NCI-H524 (cell line): ENCODE data around the gene TTC23L.

Experiments
- DNase-seq, 2 experiments: peaks; one replicate each; lab custom pipeline; 2025; lab: John Stamatoyannopoulos, UW

Gene TTC23L

DNA sequence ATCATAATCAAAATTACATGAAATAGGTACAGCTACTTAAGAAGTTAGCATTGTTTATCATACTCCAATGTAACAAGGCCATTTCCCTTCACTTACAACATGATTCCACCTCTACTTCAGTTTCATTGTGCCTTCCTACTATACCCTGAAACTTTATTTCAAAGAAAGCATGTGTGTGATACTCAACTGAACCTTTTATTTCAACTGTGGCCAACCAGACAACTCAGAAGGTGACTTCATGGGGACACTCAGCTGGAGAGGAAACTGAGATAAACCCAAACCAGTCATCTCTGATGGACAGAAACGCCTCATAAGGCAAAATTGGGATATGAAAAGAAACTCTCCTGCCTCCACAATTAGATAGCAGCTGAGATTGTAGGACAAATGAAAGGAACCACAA, 5.9 kb upstream of the TTC23L start:
- no peak for DNase-seq

DNA sequence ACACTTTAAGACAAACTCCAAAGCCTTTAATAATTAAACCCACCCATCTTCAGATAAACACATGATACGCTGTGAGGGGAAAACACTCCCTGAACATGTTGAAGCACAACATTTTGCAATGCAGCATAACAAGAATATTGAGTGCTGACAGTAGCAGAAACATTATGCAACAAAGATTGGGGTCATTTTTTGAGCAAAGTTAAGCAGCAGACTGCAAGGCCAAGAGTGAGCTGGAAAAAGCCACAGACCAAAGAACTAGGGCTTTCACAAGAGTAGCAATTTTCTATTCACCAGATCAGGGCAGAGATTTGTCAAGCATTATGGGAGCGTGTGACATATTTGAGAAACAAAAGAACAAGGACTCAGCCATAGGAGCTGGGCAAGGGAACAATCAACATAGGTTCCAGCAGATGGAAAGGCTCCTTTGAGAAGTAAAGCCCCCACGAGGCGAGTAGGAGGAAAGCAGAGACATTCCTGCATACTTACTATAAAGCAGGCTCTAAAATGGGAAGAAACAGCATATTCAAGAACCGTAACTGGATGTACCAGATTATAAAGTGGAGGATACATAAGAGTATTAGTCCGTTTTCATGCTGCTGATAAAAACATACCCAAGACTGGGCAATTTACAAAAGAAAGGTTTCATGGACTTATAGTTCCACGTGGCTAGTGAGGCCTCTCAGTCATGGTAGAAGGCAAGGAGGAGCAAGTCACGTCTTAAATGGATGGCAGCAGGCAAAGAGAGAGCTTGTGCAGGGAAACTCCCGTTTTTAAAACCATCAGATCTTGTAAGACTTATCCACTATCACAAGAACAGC, 4.8 kb upstream of the TTC23L start:
- DNase-seq: no peak

GRCh38 chr5:34834794-34835089, 4.2 kb upstream of the TTC23L start:
- DNase-seq: peak in 1 of 2 experiments; percentile 24

DNA sequence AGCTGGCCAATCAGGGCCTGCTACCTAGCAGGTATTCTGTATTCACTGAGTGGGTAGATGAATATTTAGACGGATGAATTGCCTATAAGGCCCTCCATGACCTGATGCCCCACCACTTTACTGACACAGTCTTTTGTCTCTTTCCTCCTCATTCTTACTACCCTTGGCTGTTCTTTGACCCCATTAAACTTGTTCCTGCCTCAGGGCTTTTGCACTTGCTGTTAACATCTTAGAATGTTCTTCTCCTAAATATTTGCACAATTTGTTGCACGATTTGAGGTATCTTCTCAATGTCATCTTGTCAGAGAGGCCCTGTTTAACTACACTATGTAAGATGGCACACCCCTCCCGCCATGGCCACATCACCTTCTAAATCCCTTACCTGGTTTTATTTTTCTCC, 3.3 kb upstream of the TTC23L start:
- DNase-seq: no peak

- DNase-seq: no peak
Measured at GRCh38 chr5:34841816-34842215, 2.9 kb downstream of the TTC23L start.

DNA sequence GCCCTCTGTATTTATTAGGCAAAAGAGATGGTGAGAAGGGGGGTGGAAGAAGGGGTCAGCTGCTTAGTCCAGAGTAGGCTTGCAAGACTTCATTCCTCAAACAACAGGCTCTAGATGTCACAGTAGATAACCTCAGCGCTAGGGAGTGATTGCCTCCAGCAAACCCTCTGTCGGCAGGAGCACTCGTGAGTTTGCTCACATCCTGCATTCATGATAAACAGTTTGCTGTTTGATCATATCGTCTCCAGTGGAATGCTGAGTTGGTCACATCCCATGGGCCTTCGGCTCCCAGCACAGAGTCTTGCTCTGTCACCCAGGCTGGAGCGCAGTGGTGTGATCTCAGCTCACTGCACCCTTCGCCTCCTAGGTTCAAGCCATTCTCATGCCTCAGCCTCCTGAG, 3.6 kb downstream of the TTC23L start:
- DNase-seq: no peak

GRCh38 chr5:34843497-34843896, 4.5 kb downstream of the TTC23L start:
- DNase-seq: no peak

DNA sequence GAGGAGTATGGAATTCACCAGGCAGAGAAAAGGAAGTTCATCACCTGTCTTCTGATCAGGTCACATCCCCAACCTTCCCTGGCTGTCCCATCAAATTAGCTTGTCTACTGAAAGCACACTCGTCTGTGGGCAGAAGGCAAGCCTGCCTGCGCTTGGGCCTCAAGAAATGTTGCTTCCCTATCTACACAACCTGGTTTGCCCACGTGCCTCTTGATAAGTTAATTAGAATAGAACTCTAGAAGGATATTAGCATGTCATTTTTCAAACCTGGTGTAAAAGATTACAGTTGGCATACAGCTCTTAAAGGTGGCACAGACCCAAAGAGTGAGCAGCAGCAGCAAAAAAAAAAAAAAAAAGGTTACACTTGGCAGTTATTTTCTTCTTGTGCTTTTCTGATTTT, 5.1 kb downstream of the TTC23L start:
- no peak for DNase-seq

- DNase-seq: no peak
Measured at GRCh38 chr5:34844999-34845398, 6.0 kb downstream of the TTC23L start.

GRCh38 chr5:34847056-34847455, 8.1 kb downstream of the TTC23L start:
- peak; percentile 96 to 99 for DNase-seq

- DNase-seq: no peak
Measured at GRCh38 chr5:34847552-34847951, 8.6 kb downstream of the TTC23L start.

DNA sequence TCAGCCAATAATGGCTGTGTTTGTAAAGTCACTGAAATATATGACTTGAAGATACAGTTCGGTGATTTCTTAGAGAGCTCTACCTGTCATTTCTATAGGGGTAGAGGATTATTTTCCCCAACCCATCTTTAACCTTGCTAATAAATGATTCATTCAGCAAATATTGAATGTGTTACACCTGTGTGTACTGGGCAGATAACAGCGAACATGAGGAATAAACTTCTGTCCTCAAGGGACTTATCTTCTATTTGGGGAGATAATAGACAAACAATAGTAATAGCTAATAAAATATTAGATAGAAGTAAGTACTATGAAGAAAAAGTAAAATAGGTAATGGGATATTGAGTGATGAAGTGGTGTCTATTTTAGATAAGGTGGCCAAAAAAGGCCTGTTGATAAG, 9.3 kb downstream of the TTC23L start:
- no peak for DNase-seq

GRCh38 chr5:34849253-34849652, 10.3 kb downstream of the TTC23L start:
- DNase-seq: no peak

DNA sequence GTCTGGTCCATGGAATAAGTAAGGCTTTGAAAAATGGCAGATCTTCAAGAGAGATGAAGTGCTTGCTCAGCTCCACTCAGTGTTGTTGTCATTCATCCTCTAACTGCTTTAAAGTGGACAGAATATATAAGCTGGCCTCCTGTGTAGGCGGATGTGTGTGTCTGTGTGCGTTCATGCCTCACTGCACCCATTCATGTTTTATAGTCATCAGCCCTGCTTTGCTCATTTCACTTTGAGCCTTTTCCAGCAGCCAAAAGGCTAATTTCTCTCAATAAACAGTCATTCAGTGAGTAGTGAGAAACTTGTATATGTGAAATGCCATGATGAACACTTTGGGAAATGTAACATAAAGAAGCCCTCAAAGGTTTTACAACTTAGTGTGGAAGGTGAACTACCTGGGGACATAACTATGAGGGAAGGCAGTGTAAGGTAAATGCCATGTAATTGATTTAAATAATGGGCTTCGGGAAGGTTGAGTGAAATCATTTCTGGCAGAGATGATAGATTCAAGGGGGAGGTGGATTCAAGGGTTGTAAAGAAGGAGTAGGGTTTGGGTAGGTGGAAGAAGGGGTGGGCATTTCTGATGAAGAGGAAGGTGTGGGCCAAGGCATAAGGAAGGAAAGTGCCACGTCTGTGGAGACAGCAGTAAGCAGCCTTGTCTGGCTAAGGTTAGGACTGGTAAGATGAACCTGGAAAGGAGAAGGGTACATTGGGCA, 15.7 kb downstream of the TTC23L start:
- DNase-seq: no peak

DNA sequence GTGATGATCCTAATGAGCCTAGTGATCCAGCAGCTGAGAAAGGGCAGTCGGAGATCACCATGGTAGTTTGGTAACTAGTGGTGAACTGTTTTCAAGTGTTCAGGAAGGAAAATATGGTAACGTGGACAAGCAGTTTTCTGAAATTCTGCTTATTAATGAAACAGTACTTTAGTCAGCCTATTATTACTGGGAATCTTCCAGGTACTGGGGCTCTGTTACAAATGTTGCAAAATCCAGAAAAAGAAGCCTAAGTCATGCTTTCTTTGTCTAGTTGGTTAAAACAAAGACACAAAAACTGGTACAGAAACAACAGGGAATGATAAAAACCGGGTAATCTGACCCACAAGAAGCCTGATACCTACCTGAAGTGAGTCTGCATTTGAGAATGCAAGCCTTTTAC, 18.2 kb downstream of the TTC23L start:
- no peak for DNase-seq

DNA sequence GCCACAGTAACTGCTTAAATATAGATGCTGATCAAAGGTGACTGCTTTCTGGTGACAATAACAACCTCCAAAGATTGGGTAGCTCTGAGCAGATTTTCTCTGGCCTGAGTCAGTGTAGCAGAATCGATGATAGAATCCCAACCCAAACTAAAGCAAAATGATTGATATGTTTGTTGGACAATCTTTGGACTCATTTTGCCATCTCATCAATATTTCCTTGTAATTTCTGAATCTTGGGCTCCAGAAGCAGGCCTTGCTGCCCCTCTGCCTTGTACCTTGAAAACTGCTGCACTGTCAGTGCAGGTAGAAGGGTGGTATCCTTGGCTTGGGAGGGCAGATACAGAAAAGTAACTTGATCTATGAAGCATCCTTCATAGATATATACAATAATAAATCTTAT, 18.9 kb downstream of the TTC23L start:
- no peak for DNase-seq

GRCh38 chr5:34858790-34859189, 19.8 kb downstream of the TTC23L start:
- DNase-seq: no peak

DNA sequence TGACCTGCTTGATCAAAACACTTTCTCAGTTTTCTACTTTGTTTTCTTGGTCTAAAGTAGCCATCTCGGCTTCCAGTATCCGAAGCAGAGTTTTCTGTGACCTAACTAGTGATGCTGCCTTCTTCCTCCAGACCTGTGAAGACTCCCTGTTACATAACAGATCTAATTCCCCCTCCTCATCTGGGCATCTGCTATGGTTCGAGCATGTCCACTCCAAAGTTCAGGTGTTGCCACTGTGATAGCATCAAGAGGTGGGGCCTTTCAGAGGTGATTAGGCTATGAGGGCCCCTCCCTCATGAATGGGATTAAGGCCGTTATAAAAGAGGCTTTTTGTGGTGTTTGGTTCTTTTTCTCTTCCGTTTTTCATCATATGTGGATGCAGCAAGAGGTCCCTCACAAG, 20.3 kb downstream of the TTC23L start:
- no peak for DNase-seq

GRCh38 chr5:34863946-34864345, 25.0 kb downstream of the TTC23L start:
- DNase-seq: no peak

DNA sequence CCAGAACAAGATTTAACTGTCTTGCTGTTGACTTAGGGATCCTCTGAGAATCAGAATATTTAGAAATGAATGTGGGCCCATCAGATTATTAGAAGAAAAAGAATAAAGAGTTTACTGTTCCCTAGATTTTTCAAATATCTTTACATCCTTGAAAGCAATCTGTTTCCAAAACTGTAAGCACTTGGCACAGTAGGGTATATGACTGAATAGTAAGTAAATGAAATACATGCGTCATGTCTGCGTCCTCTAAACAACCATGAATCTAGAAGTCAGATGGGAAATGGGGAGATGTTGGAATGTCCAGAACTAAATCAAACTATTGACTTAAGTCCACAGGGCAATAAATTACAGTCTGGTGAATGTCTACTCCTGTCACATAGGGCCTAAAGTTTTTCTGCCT, 26.1 kb downstream of the TTC23L start:
- no peak for DNase-seq

DNA sequence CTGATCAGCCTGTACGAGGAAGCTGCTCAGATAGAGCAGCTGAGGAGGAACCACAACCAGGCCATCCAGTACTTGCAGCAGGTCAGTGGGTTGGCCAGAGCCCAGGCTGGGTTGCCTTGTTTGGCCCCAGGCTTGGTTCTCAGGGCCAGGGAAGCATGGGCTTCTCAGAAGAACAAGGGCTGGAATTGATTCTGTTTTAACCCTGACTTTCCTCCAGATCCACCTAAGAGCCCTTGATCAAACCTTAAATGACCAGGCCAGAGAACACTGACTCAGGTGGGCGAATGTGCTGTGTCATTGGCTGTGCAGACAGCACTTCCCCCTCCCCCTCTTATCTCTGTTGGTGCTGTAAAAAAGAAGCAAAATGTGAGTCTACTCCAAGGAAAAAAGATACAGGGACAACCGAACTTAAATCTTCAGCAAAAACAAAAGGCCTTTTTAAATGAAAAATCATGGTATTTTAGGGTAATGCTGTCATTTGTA, 28.1 kb downstream of the TTC23L start:
- DNase-seq: no peak

GRCh38 chr5:34867660-34868059, 28.7 kb downstream of the TTC23L start:
- DNase-seq: no peak

- no peak for DNase-seq
Measured at GRCh38 chr5:34868791-34869190, 29.8 kb downstream of the TTC23L start.

DNA sequence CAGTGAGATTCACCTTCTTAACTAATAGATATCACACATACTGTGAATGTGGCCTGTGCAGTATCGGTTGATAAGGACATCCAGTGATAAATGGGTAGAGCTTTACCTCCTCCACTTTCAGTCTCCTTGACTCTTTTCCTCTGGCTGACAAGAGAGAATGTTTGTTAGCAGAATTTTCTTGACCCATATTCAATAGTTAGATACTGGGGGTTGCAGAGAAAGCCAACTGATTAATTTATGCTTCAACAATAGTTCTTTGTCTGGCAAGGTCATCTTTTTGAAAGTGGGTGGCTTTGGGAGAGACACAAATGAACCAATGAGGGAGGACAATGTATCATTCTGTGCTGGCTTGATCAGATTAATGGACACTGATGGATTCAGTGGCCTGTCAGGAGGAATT, 30.3 kb downstream of the TTC23L start:
- DNase-seq: no peak
